Nephron progenitor cell (in vitro differentiated cells): ENCODE data around the gene SMPDL3B.
"Not testable (repeated sequence)": the region's sequence is repeated elsewhere in the genome, so short reads cannot be mapped to it uniquely, and the experiment has no call there.

ENCODE experiments used
- DNase-seq: peaks from one replicate; pipeline ENCODE4 v3.0.0; 2021
- H3K27ac Mint-ChIP-seq: 2 replicates; pipeline ENCODE4 v1.8.0; 2021; ENCODE audit warnings: mild to moderate bottlenecking, moderate library complexity, mixed read lengths
- H3K27me3 Mint-ChIP-seq: 2 replicates; pipeline ENCODE4 v1.8.0; 2021; ENCODE audit warnings: mild to moderate bottlenecking, low read depth, mixed read lengths; ENCODE audit not compliant: poor library complexity
- H3K36me3 Mint-ChIP-seq: 2 replicates; pipeline ENCODE4 v1.8.0; 2021; ENCODE audit warnings: low read depth, mixed read lengths
- H3K4me1 Mint-ChIP-seq: 2 replicates; pipeline ENCODE4 v1.8.0; 2021; ENCODE audit warnings: mixed read lengths
- H3K4me3 Mint-ChIP-seq: 2 replicates; pipeline ENCODE4 v1.8.0; 2021; ENCODE audit warnings: mild to moderate bottlenecking, moderate library complexity, mixed read lengths
- H3K9me3 Mint-ChIP-seq: 2 replicates; pipeline ENCODE4 v1.8.0; 2021; ENCODE audit warnings: mild to moderate bottlenecking, moderate library complexity, mixed read lengths
- CTCF ChIP-seq: fragments of 200-600 bp; sonication (generic); IDR thresholded peaks from 2 replicates; pipeline ENCODE4 v1.5.0; 2021; ENCODE audit warnings: antibody characterized with exemption

The SMPDL3B gene

GRCh38 chr1:27990920-27991537, 56.2 kb downstream of the SMPDL3B start:
- peaks cover 49% of the 10 kb centered on the region for H3K36me3 Mint-ChIP-seq

DNA sequence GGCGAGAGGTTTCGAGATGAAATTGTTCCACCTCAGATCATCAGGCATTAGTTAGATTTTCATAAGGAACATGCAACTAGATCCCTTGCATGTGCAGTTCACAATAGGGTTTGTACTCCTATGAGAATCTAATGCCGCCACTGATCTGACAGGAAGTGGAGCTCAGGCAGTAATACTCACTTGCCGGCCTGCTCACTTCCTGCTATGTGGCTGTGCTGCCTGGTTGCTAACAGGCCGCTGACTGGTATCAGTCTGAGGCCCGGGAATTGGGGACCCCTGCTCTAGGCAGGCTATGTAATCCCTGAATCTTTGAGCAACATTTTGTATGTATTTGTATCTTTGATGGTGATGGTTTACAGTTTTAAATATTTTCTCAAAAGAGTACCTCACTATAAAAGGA, 57.5 kb downstream of the SMPDL3B start:
- TF ChIP-seq CTCF, result no peak
- no peaks in the 10 kb centered on the region for H3K4me1 Mint-ChIP-seq

More at GRCh38 chr1:27990920-27991537, 56.2 kb downstream of the SMPDL3B start:
- Mint-ChIP-seq H3K27ac (no peak overlapping the region), H3K4me3 (no peak overlapping the region), H3K4me1 (no peaks in the 10 kb centered on the region), H3K27me3 (no peaks in the 10 kb centered on the region), H3K9me3 (no peaks in the 10 kb centered on the region)
- DNase-seq, result no peak
- TF ChIP-seq CTCF, result no peak

GRCh38 chr1:27993241-27993640, 58.4 kb downstream of the SMPDL3B start:
- no peak for TF ChIP-seq CTCF
- Mint-ChIP-seq H3K4me3 (no peak overlapping the region), H3K9me3 (no peaks in the 10 kb centered on the region), H3K36me3 (peaks cover 56% of the 10 kb centered on the region), H3K4me1 (no peaks in the 10 kb centered on the region), H3K27ac (no peak overlapping the region), H3K27me3 (no peaks in the 10 kb centered on the region)
- DNase-seq, result no peak

More for the DNA sequence above, 57.5 kb downstream of the SMPDL3B start:
- no peak for DNase-seq
- Mint-ChIP-seq H3K4me3 (no peak overlapping the region), H3K36me3 (peaks cover 56% of the 10 kb centered on the region), H3K27ac (no peak overlapping the region), H3K27me3 (no peaks in the 10 kb centered on the region), H3K9me3 (no peaks in the 10 kb centered on the region)

- H3K4me1 Mint-ChIP-seq, result no peaks in the 10 kb centered on the region
- H3K4me3 Mint-ChIP-seq, result no peak overlapping the region
- DNase-seq, result no peak
- H3K27ac Mint-ChIP-seq, result no peak overlapping the region
- H3K27me3 Mint-ChIP-seq, result no peaks in the 10 kb centered on the region
- no peak for TF ChIP-seq CTCF
- H3K36me3 Mint-ChIP-seq, result peaks cover 52% of the 10 kb centered on the region
- H3K9me3 Mint-ChIP-seq, result no peaks in the 10 kb centered on the region
These were observed 59.3 kb downstream of the SMPDL3B start for GRCh38 chr1:27994060-27994459.

DNA sequence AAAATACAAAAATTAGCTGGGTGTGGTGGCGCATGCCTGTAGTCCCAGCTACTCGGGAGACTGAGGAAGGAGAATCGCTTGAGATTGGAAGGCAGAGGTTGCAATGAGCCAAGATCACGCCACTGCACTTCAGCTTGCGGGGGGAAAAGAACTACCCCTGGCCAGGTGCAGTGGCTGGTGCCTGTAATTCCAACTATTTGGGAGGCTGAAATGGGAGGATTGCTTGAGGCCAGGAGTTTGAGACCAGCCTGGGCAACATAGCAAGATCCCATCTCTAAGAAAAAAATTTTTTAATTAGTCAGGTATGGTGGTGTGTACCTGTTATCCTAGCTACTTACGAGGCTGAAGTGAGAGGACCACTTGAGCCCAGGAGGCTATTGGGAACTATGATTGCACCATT, 59.7 kb downstream of the SMPDL3B start:
- H3K9me3 Mint-ChIP-seq, H3K4me3 Mint-ChIP-seq, H3K4me1 Mint-ChIP-seq, DNase-seq, H3K27me3 Mint-ChIP-seq, H3K27ac Mint-ChIP-seq: not testable (repeated sequence)
- peaks cover 51% of the 10 kb centered on the region for H3K36me3 Mint-ChIP-seq

GRCh38 chr1:27999055-27999454, 64.3 kb downstream of the SMPDL3B start:
- Mint-ChIP-seq H3K27me3 (no peaks in the 10 kb centered on the region), H3K9me3 (no peaks in the 10 kb centered on the region), H3K4me3 (no peak overlapping the region), H3K4me1 (no peaks in the 10 kb centered on the region), H3K36me3 (peaks cover 51% of the 10 kb centered on the region), H3K27ac (no peak overlapping the region)
- TF ChIP-seq CTCF, result no peak
- no peak for DNase-seq
